Right lobe of liver (tissue), 6 donors: Measurements from ENCODE around the gene SEC14L2. TPM values are rescaled to one million over a fixed set of nuclear protein-coding genes. Genes with fewer than 3 reads are reported as not detected.

Experiments used
- ATAC-seq, 4 donors: fragments of 200-7000 bp; cut with Tn5 transposase; one replicate each; pipeline ENCODE4 v1.9.1; 2020; ENCODE audit warnings: mild to moderate bottlenecking in 4 of 4, moderate library complexity in 4 of 4
- DNase-seq, 3 donors: peaks; one replicate each; pipeline ENCODE4 v3.0.0-alpha.2; 2020
- H3K27ac ChIP-seq, 3 donors: fragments of 200-600 bp; one replicate each; pipeline ENCODE4 v1.8.0; 2022
- H3K27me3 ChIP-seq, 2 donors: fragments of 200-600 bp; one replicate each; pipeline ENCODE4 v1.8.0; 2022
- H3K36me3 ChIP-seq, 4 donors: fragments of 200-600 bp; sonication (generic) in 1 of 4; one replicate each; pipeline versions ENCODE4 v1.5.1 to v1.8.0; 2017 to 2022; ENCODE audit warnings: control low read depth in 1 of 4
- H3K4me1 ChIP-seq, 4 donors: fragments of 200-600 bp; sonication (generic) in 1 of 4; one replicate each; pipeline versions ENCODE4 v1.5.1 to v1.8.0; 2017 to 2022; ENCODE audit warnings: control low read depth in 1 of 4
- H3K4me3 ChIP-seq, 3 donors: fragments of 200-600 bp; one replicate each; pipeline ENCODE4 v1.8.0; 2022
- H3K9me3 ChIP-seq, 4 donors: fragments of 200-600 bp; sonication (generic) in 1 of 4; one replicate each; pipeline versions ENCODE4 v1.5.1 to v1.8.0; 2017 to 2022; ENCODE audit warnings: control low read depth in 1 of 4
- POLR2A ChIP-seq: fragments of 450-650 bp; IDR thresholded peaks from one replicate; pipeline ENCODE4 v1.6.1; 2017; ENCODE audit warnings: antibody characterized with exemption, mild to moderate bottlenecking
- WGBS: methylation state at CpG from one replicate; pipeline ENCODE4 v1.1.6; 2018; ENCODE audit warnings: low coverage, low lambda C conversion rate; ENCODE audit not compliant: insufficient coverage; ENCODE audit errors: missing lambda C conversion rate; 5-methylcytosine and 5-hydroxymethylcytosine counted together
- intact Hi-C, 2 donors: fragments of 100-400 bp; cut with DNase I; formaldehyde crosslinking; loops; one replicate each; pipeline versions ENCODE4 v1.11.2 to v1.14.1; 2022
- total RNA-seq, 6 experiments: library from RNA; depleted of rRNA in 2 of 6; stranded (reverse); fragments of >200 nt in 2 of 6; fragmentation: NEBNext Ultra II Directional in 3 of 6; extraction: Animal tissue kit (Norgen Biotek cat#: 25700) in 3 of 6; gene quantifications; one replicate each; pipeline versions ENCODE4 v1.1.0 to v1.2.4, GENCODE V29; 2016 to 2023
- TF ChIP-seq, protein P1 (sequence below), 4 donors: fragments of 200-600 bp in 3 of 4; fragments of 450-650 bp in 1 of 4; IDR thresholded peaks; one replicate each; pipeline versions ENCODE4 v1.5.1 to v1.8.0; 2016 to 2022; ENCODE audit warnings: antibody characterized with exemption in 4 of 4, mild to moderate bottlenecking in 2 of 4
- donor health status: DM: no; HTN: yes; CAD: no.
- donor health status: DM: no; HTN: no; CAD: no.
- donor health status: DM: no; HTN: no; CAD: no.
- donor health status: DM: no; HTN: yes; CAD: no.
- donor health status: DM: no; HTN: yes; CAD: no.

SEC14L2 gene
- total RNA-seq, 6 experiments from 2014 or later, result 42.7 to 240 (median 101) TPM

DNA sequence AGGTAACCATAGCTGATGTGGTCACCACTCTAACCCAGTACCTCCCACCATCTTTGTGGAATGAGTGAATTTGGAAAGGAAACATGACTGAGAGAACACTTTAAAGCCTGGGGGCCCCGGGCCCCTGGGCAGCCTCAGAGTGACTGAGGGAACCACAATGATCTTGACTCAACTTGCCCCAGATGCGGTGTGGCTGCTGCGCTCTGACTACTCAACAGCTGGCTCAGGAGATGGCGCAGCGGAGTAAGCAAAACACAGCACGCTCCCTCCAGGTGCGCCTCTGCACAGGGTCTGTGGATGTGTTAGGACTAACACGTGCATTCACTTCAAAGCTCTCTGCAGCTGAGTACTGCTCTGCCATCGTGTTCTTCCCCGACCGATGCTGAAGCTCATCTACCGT, 15.6 kb upstream of the SEC14L2 start:
- no peaks in the 10 kb centered on the region for H3K27me3 ChIP-seq
- H3K9me3 ChIP-seq, result no peaks in the 10 kb centered on the region
- H3K27ac ChIP-seq, result no peak overlapping the region
- intact Hi-C loops, result loop anchor here (5.0 to 10.0 kb wide), 3 partner anchors 114 to 276 kb away; partner anchors contain the start of gene OSM (in 2 of the 2)
- WGBS, result 81% methylated on average over 7 of the region's 12 CpGs
- no peaks in the 10 kb centered on the region for H3K36me3 ChIP-seq
- ATAC-seq, result no peak
- peaks cover 0 to 2% (median 0%) of the 10 kb centered on the region in 4 donors for H3K4me1 ChIP-seq
- no peak for DNase-seq
- no peak overlapping the region for H3K4me3 ChIP-seq
- TF ChIP-seq POLR2A, result no peak
- TF ChIP-seq, protein P1, sequence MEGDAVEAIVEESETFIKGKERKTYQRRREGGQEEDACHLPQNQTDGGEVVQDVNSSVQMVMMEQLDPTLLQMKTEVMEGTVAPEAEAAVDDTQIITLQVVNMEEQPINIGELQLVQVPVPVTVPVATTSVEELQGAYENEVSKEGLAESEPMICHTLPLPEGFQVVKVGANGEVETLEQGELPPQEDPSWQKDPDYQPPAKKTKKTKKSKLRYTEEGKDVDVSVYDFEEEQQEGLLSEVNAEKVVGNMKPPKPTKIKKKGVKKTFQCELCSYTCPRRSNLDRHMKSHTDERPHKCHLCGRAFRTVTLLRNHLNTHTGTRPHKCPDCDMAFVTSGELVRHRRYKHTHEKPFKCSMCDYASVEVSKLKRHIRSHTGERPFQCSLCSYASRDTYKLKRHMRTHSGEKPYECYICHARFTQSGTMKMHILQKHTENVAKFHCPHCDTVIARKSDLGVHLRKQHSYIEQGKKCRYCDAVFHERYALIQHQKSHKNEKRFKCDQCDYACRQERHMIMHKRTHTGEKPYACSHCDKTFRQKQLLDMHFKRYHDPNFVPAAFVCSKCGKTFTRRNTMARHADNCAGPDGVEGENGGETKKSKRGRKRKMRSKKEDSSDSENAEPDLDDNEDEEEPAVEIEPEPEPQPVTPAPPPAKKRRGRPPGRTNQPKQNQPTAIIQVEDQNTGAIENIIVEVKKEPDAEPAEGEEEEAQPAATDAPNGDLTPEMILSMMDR (IDR thresholded peaks at IDR 0.05), result no peak

DNA sequence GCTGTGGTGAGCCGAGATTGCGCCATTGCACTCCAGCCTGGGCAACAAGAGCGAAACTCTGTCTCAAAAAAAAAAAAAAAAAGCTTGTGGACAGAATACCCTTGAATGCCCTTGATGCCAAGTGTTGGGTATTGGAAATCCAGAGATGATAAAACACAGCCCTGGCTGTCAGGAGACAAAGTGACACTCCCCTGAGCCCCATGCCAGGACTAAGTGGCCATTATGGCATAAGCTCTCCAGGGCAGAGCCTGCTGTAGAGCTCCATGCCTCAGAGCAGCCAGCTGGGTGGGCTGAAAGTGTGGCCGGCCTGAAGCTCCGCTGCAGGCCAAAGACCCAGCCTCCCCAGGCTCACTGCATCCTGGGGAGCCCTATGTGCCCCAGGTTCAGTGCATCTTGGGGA, 14.5 kb upstream of the SEC14L2 start:
- H3K4me3 ChIP-seq, result no peak overlapping the region
- no peak overlapping the region for H3K27ac ChIP-seq
- 93% methylated on average over 3 of the region's 5 CpGs for WGBS
- H3K4me1 ChIP-seq, result peaks cover 0 to 5% (median under 1%) of the 10 kb centered on the region in 4 donors
- H3K9me3 ChIP-seq, result no peaks in the 10 kb centered on the region
- H3K27me3 ChIP-seq, result no peaks in the 10 kb centered on the region
- no peaks in the 10 kb centered on the region for H3K36me3 ChIP-seq
- no peak for ATAC-seq
- no peak for DNase-seq
- intact Hi-C loops, result loop anchor here (5.0 to 10.0 kb wide), 3 partner anchors 115 to 278 kb away; partner anchors contain the start of gene OSM (in 2 of the 2)
- TF ChIP-seq POLR2A, result no peak
- TF ChIP-seq, protein P1 (IDR thresholded peaks at IDR 0.05), result no peak

DNA sequence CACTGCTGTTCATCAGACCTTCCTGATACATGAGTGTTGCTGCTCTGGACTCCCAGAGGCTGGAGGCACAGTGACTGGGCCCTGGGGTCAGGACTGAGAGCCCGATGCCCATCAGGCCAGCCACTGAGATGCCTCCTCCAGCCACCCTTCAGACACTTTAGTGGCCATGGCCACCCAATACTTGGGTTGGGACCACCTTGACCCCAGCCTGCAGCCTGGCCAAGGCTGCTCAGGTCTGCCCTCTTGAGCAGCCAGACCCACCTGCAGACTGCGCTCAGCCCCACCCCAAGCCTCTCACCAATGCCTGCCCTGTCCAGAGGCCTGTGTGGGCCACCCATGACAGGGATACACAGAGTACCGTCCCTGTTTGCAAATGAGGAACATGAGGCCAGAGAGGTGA, 13.8 kb upstream of the SEC14L2 start:
- no peak for TF ChIP-seq POLR2A
- TF ChIP-seq, protein P1 (IDR thresholded peaks at IDR 0.05), result no peak
- ATAC-seq (no peak), DNase-seq (no peak)
- H3K27me3 ChIP-seq, result no peaks in the 10 kb centered on the region
- no peak overlapping the region for H3K4me3 ChIP-seq
- no peak overlapping the region for H3K27ac ChIP-seq
- no CpG with 5 or more reads among the region's 3 CpGs for WGBS
- H3K9me3 ChIP-seq, result no peaks in the 10 kb centered on the region
- H3K36me3 ChIP-seq, result no peaks in the 10 kb centered on the region
- peaks cover 0 to 5% (median 2%) of the 10 kb centered on the region in 4 donors for H3K4me1 ChIP-seq
- intact Hi-C loops, result loop anchor here (5.0 to 10.0 kb wide), 3 partner anchors 116 to 278 kb away; partner anchors contain the start of gene OSM (in 2 of the 2)

- DNase-seq (no peak), ATAC-seq (no peak)
- Histone ChIP-seq H3K36me3 (no peaks in the 10 kb centered on the region), H3K27me3 (no peaks in the 10 kb centered on the region), H3K4me1 (peaks cover 0 to 5% (median 2%) of the 10 kb centered on the region in 4 donors), H3K4me3 (no peak overlapping the region), H3K27ac (no peak overlapping the region), H3K9me3 (no peaks in the 10 kb centered on the region)
- intact Hi-C loops, result loop anchor here (10.0 kb wide), 2 partner anchors 121 to 281 kb away; partner anchors contain the start of gene OSM (in 1 of the 2)
- WGBS, result 100% methylated on average over 2 of the region's 10 CpGs
- TF ChIP-seq, protein P1 (IDR thresholded peaks at IDR 0.05), result no peak
- no peak for TF ChIP-seq POLR2A
Measured at GRCh38 chr22:30385942-30386341, 10.9 kb upstream of the SEC14L2 start.
